Mesendoderm (in vitro differentiated cells): Measurements from ENCODE around the gene AAGAB.

ENCODE experiments used
- DNase-seq: peaks from one replicate; pipeline ENCODE4 v3.0.0; 2013
- H2AK5ac ChIP-seq: 2 replicates; pipeline ENCODE4 v1.6.1; 2013; ENCODE audit warnings: low read length, inconsistent platforms
- H2BK120ac ChIP-seq: 2 replicates; pipeline ENCODE4 v1.6.1; 2013; ENCODE audit warnings: low read depth, mild to moderate bottlenecking, low read length, moderate library complexity, mixed read lengths
- H2BK15ac ChIP-seq: replicated peaks from 2 replicates; pipeline ENCODE4 v1.6.1; 2013; ENCODE audit warnings: low read depth, mild to moderate bottlenecking, moderate library complexity
- H2BK5ac ChIP-seq: 2 replicates; pipeline ENCODE4 v1.6.1; 2013; ENCODE audit warnings: low read length, inconsistent platforms
- H3K18ac ChIP-seq: 2 replicates; pipeline ENCODE4 v1.6.1; 2013; ENCODE audit warnings: mild to moderate bottlenecking, low read length, mixed read lengths
- H3K23ac ChIP-seq: one replicate; pipeline ENCODE4 v1.6.1; 2013; ENCODE audit warnings: low read length
- H3K27ac ChIP-seq: 2 replicates; pipeline ENCODE4 v1.5.1; 2013; ENCODE audit warnings: low read depth, mild to moderate bottlenecking, inconsistent platforms, low read length, moderate library complexity
- H3K27me3 ChIP-seq: 2 replicates; pipeline ENCODE4 v1.6.1; 2013; ENCODE audit warnings: low read length, control low read depth, mild to moderate bottlenecking, inconsistent platforms; ENCODE audit not compliant: insufficient read depth, poor library complexity
- H3K36me3 ChIP-seq: 2 replicates; pipeline ENCODE4 v1.6.1; 2013; ENCODE audit warnings: low read length, inconsistent platforms; ENCODE audit not compliant: control insufficient read depth, insufficient read depth
- H3K4ac ChIP-seq: one replicate; pipeline ENCODE4 v1.6.1; 2013; ENCODE audit warnings: low read depth, mild to moderate bottlenecking, low read length, moderate library complexity
- H3K4me1 ChIP-seq: 2 replicates; pipeline ENCODE4 v1.6.1; 2013; ENCODE audit warnings: low read depth, low read length, inconsistent platforms; ENCODE audit not compliant: control insufficient read depth
- H3K4me2 ChIP-seq: 2 replicates; pipeline ENCODE4 v1.6.1; 2013; ENCODE audit warnings: low read length
- H3K4me3 ChIP-seq: 2 replicates; pipeline ENCODE4 v1.5.1; 2013; ENCODE audit warnings: mild to moderate bottlenecking, low read length
- H3K56ac ChIP-seq: one replicate; pipeline ENCODE4 v1.6.1; 2013; ENCODE audit warnings: low read length
- H3K79me1 ChIP-seq: 2 replicates; pipeline ENCODE4 v1.6.1; 2013; ENCODE audit warnings: low read length, inconsistent platforms
- H3K79me2 ChIP-seq: 2 replicates; pipeline ENCODE4 v1.6.1; 2013; ENCODE audit warnings: mild to moderate bottlenecking, low read length; ENCODE audit not compliant: control insufficient read depth, insufficient read depth
- H3K9ac ChIP-seq: 2 replicates; pipeline ENCODE4 v1.6.1; 2013; ENCODE audit warnings: low read length, inconsistent platforms
- H4K5ac ChIP-seq: one replicate; pipeline ENCODE4 v1.6.1; 2013; ENCODE audit warnings: low read length
- H4K8ac ChIP-seq: one replicate; pipeline ENCODE4 v1.6.1; 2013; ENCODE audit warnings: low read depth, mild to moderate bottlenecking, control low read depth, low read length, moderate library complexity
- WGBS: extraction: QIAGEN DNeasy Blood & Tissue Kit; methylation state at CpG from one replicate; pipeline ENCODE4 v1.1.7; 2013; ENCODE audit warnings: low lambda C conversion rate, missing lambda C conversion rate; ENCODE audit not compliant: insufficient coverage; ENCODE audit errors: extremely low coverage; 5-methylcytosine and 5-hydroxymethylcytosine counted together

The AAGAB gene

DNA sequence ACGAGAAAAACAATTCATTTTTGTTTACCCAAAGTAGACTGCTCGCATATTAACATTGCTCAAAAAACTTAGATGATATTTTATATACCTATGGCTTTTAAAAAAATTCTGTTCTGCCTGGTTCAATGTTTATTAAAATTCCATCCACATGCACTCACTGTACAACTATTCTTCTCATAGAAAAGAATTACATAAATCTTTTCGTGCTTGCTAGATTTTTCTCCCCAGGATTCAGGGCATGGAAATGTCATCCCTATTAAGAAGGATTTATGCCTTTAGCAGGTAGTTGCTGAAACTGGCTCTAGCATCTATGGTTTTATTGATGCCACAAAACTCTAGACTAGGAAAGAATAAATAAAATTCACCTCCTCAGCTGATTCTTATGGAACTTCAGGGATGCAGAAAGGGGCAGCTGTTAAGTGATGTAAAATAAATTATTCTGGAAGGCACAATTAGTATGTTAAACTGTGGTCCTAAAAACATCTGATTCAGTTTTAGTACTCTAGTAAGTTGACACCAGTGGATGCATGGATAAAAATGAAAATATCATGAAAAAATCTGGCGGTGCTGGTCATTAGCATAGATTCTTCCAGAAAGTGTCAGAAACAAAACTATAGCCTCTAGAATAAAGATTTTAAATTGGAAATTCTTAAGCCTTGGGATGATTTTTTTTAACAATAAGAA, 41.6 kb downstream of the AAGAB start:
- no peak overlapping the region for H3K4ac ChIP-seq
- H3K36me3 ChIP-seq = no peaks in the 10 kb centered on the region
- no peak overlapping the region for H3K27ac ChIP-seq
- no peaks in the 10 kb centered on the region for H3K27me3 ChIP-seq
- no peak overlapping the region for H2BK15ac ChIP-seq
- no peak overlapping the region for H3K4me2 ChIP-seq
- H3K4me1 ChIP-seq = no peaks in the 10 kb centered on the region
- no peak overlapping the region for H3K18ac ChIP-seq
- H4K8ac ChIP-seq = no peak overlapping the region
- H2BK5ac ChIP-seq = no peak overlapping the region
- no peak overlapping the region for H2AK5ac ChIP-seq
- no peaks in the 10 kb centered on the region for H3K79me2 ChIP-seq
- H3K23ac ChIP-seq = no peak overlapping the region
- H3K4me3 ChIP-seq = no peak overlapping the region
- WGBS = no CpG with 5 or more reads among the region's 4 CpGs
- no peak overlapping the region for H2BK120ac ChIP-seq
- H3K9ac ChIP-seq = no peak overlapping the region
- H3K56ac ChIP-seq = no peak overlapping the region
- peaks cover 2% of the 10 kb centered on the region for H3K79me1 ChIP-seq
- no peak overlapping the region for H4K5ac ChIP-seq
- no peak for DNase-seq

DNA sequence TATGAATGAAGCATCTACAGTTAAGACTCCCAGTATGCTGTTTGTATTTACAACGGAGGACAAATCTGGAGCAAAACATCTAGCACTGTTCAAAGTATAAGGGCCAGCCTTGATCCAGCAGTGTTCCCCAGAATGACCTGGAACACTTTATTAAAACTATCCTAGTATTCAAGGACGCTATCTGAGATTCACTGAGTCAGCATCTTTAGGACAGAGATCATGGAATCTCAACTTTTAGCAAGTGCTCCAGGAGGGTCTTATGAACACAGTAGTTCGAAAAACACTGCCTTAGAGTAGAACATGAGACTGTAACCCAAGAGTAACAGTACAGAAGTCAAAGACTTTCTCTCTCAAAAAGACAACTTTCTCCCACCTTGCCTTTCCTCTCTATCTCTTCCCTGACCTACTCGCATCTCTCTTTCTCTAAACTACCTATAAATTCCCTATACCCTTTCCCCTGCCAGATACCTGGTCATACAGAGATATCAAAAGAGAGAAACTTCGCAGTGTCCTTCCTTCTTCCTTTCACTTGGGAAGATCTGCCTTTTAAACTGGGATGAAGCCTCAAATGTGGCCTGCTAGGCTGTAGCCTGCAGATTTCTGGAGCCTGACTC, 43.8 kb downstream of the AAGAB start:
- no peak for DNase-seq
- no peak overlapping the region for H3K9ac ChIP-seq
- H3K27me3 ChIP-seq = no peaks in the 10 kb centered on the region
- H3K36me3 ChIP-seq = no peaks in the 10 kb centered on the region
- no peaks in the 10 kb centered on the region for H3K79me2 ChIP-seq
- H3K23ac ChIP-seq = no peak overlapping the region
- H2BK15ac ChIP-seq = no peak overlapping the region
- H4K8ac ChIP-seq = no peak overlapping the region
- peaks cover 2% of the 10 kb centered on the region for H3K79me1 ChIP-seq
- H2AK5ac ChIP-seq = no peak overlapping the region
- H3K4me3 ChIP-seq = no peak overlapping the region
- H3K4me1 ChIP-seq = no peaks in the 10 kb centered on the region
- H3K4ac ChIP-seq = no peak overlapping the region
- no peak overlapping the region for H3K27ac ChIP-seq
- no peak overlapping the region for H3K56ac ChIP-seq
- H4K5ac ChIP-seq = no peak overlapping the region
- H2BK120ac ChIP-seq = no peak overlapping the region
- no peak overlapping the region for H3K18ac ChIP-seq
- 100% methylated on average over 1 of the region's 5 CpGs for WGBS
- no peak overlapping the region for H3K4me2 ChIP-seq
- H2BK5ac ChIP-seq = no peak overlapping the region

DNA sequence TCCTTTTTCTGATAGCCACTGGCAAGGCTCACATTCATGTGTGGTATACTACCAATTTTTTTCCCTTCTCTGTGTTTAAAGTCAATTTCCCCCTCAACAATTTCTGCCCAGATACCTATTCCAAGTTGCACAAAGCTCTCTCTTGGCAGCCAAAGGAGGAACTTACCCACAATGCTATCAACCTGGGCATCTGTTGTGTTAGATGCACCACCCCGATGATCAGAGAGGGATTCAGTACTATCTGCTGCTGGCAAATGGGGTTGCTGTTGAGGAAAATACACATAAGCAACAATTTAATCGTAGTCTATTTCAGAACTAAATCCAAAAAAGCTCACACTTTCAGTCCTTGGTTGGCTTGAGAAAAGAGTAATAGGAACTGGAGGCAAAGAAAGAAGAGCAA, 46.1 kb downstream of the AAGAB start:
- H2AK5ac ChIP-seq = no peak overlapping the region
- no CpG with 5 or more reads among the region's 2 CpGs for WGBS
- H2BK5ac ChIP-seq = no peak overlapping the region
- H3K9ac ChIP-seq = no peak overlapping the region
- H3K4ac ChIP-seq = no peak overlapping the region
- no peaks in the 10 kb centered on the region for H3K27me3 ChIP-seq
- no peak for DNase-seq
- no peaks in the 10 kb centered on the region for H3K79me2 ChIP-seq
- no peak overlapping the region for H3K4me3 ChIP-seq
- no peak overlapping the region for H2BK15ac ChIP-seq
- no peak overlapping the region for H2BK120ac ChIP-seq
- no peak overlapping the region for H3K27ac ChIP-seq
- H3K79me1 ChIP-seq = no peaks in the 10 kb centered on the region
- H4K5ac ChIP-seq = no peak overlapping the region
- no peak overlapping the region for H4K8ac ChIP-seq
- H3K23ac ChIP-seq = no peak overlapping the region
- no peaks in the 10 kb centered on the region for H3K4me1 ChIP-seq
- H3K36me3 ChIP-seq = peaks cover 2% of the 10 kb centered on the region
- H3K4me2 ChIP-seq = no peak overlapping the region
- H3K56ac ChIP-seq = no peak overlapping the region
- no peak overlapping the region for H3K18ac ChIP-seq

DNA sequence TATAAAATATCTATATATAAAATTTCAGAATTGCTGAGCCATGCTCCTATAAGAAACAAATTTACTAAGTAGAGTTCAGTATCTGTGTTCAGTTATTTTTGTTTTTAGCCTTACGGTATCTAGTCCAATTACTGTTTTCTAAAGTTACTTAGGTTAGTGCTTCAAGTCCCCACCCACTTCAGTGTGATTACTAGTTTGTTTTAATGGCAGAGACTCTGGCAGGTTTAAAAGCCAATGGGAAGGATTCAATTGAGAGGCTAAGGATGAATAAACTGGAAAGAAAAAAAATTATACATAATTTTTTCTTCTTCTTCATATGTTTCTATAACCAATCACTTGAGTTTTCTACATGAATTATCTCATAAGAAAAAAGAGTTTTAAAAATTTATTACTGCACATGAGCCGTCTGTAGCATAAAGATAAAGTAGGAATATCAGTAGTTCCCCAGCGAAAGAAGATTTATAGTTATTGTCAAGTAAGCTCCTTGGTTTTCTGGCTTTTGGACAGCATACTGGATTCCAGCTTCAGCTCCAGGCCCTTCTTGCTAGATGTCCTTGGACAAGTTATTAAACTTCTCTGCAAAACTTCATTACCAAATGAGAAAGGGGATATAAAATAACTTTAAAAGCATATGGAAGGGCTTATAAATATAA, 46.8 kb downstream of the AAGAB start:
- Histone ChIP-seq H3K4me1 (no peaks in the 10 kb centered on the region), H2BK5ac (no peak overlapping the region), H2AK5ac (no peak overlapping the region), H3K79me1 (no peaks in the 10 kb centered on the region), H3K4me2 (no peak overlapping the region), H3K56ac (no peak overlapping the region), H3K4me3 (no peak overlapping the region), H4K8ac (no peak overlapping the region), H2BK120ac (no peak overlapping the region), H3K79me2 (no peaks in the 10 kb centered on the region), H3K36me3 (peaks cover 2% of the 10 kb centered on the region), H3K4ac (no peak overlapping the region), H4K5ac (no peak overlapping the region), H3K23ac (no peak overlapping the region), H2BK15ac (no peak overlapping the region), H3K27me3 (no peaks in the 10 kb centered on the region), H3K9ac (no peak overlapping the region), H3K27ac (no peak overlapping the region), H3K18ac (no peak overlapping the region)
- WGBS = no CpG with 5 or more reads among the region's 3 CpGs
- no peak for DNase-seq

DNA sequence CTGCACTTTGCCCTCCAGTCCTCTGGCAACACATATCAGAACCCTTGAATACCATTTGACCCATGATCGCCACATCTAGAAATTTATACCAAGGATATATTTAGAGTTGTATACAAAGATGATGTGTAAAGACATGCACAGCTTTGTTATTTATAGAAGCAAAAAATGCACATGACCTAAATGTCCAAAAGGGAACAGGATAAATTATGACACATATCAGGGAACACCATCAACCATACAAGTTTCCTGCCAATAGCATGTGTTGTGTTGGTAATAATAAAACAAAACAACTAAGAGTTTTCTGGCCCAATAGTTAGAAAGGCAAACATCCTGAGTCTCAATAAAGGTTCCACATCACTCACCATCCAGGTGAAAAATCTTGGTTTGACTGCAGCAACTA, 51.5 kb downstream of the AAGAB start:
- Histone ChIP-seq H4K8ac (no peak overlapping the region), H3K79me2 (no peaks in the 10 kb centered on the region), H3K18ac (no peak overlapping the region), H2BK120ac (no peak overlapping the region), H4K5ac (no peak overlapping the region), H2BK5ac (no peak overlapping the region), H3K56ac (no peak overlapping the region), H3K23ac (no peak overlapping the region), H3K4ac (no peak overlapping the region), H2BK15ac (no peak overlapping the region), H3K4me2 (no peak overlapping the region), H3K36me3 (peaks cover 2% of the 10 kb centered on the region), H3K9ac (no peak overlapping the region), H2AK5ac (no peak overlapping the region), H3K4me1 (no peaks in the 10 kb centered on the region), H3K79me1 (no peaks in the 10 kb centered on the region), H3K4me3 (no peak overlapping the region), H3K27me3 (no peaks in the 10 kb centered on the region), H3K27ac (no peak overlapping the region)
- WGBS = no CpG with 5 or more reads among the region's 1 CpG
- no peak for DNase-seq
